GM13976 (cell line): ENCODE data around the gene TTLL11.

Experiments
- DNase-seq: peaks from one replicate; pipeline ENCODE4 v3.0.0; 2012; ENCODE audit warnings: low spot score
- in situ Hi-C: fragments of 300-500 bp; cut with MboI; formaldehyde crosslinking; loops from one replicate; pipeline ENCODE4 v1.12.0; 2022; ENCODE audit warnings: low sequenced_read_pairs, mixed read lengths, inconsistent platforms; ENCODE audit not compliant: unreplicated experiment
- TF ChIP-seq, protein P1 (sequence below): IDR thresholded peaks from 2 replicates; pipeline ENCODE4 v1.5.1; 2012; ENCODE audit warnings: borderline replicate concordance, mild to moderate bottlenecking; ENCODE audit not compliant: insufficient read depth; ENCODE audit errors: extremely low read depth, missing control alignments, control extremely low read depth

The TTLL11 gene

DNA sequence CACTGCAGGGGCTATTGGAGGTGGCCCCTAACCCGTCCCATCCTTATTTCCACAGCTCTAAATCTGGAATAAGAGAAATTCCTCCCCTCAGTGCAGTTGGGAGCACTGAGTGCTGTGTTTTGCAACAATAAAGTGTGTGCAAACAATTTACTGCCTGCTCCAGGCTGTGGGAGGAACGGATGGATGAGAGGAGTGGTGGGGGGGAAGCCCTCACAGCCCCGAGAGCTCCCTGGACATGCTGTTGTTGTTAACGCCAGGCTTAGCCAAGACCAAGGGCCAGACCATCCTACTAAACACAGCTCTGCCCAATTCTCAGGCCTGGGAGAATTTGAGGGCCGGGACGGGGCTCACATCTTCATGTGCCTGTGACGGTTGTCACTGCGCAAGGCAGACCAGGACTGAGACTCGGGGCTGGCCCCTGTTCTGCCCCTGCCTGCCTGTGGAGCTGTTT, 241.4 kb downstream of the TTLL11 start:
- in situ Hi-C loops, result no loop called here
- no peak for DNase-seq
- TF ChIP-seq, protein P1, sequence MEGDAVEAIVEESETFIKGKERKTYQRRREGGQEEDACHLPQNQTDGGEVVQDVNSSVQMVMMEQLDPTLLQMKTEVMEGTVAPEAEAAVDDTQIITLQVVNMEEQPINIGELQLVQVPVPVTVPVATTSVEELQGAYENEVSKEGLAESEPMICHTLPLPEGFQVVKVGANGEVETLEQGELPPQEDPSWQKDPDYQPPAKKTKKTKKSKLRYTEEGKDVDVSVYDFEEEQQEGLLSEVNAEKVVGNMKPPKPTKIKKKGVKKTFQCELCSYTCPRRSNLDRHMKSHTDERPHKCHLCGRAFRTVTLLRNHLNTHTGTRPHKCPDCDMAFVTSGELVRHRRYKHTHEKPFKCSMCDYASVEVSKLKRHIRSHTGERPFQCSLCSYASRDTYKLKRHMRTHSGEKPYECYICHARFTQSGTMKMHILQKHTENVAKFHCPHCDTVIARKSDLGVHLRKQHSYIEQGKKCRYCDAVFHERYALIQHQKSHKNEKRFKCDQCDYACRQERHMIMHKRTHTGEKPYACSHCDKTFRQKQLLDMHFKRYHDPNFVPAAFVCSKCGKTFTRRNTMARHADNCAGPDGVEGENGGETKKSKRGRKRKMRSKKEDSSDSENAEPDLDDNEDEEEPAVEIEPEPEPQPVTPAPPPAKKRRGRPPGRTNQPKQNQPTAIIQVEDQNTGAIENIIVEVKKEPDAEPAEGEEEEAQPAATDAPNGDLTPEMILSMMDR, result no peak

- no peak for DNase-seq
- TF ChIP-seq, protein P1, result no peak
- in situ Hi-C loops, result no loop called here
Measured at GRCh38 chr9:121850366-121850765, 242.7 kb downstream of the TTLL11 start.

DNA sequence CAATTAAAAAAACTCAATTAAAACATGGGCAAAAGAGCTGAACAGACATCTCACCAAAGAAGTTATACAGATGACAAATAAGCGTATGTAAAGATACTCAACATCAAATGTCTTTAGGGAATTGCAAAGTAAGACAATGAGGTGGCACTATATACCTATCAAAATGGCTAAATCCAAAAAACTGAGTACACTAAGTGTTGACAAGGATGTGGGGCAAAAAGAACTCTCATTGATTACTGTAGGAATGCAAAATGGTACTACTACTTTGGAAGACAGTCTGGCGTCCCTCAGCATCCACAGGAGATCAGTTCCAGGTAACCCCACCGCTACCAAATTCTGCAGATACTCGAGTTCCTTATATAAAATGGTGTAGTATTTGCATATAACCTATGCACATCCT, 243.6 kb downstream of the TTLL11 start:
- in situ Hi-C loops, result no loop called here
- DNase-seq, result no peak
- TF ChIP-seq, protein P1, result no peak

GRCh38 chr9:121844562-121844961, 248.5 kb downstream of the TTLL11 start:
- TF ChIP-seq, protein P1, result no peak
- in situ Hi-C loops, result no loop called here

GRCh38 chr9:121844098-121844497, 249.0 kb downstream of the TTLL11 start:
- in situ Hi-C loops, result no loop called here

More at GRCh38 chr9:121844562-121844961, 248.5 kb downstream of the TTLL11 start:
- DNase-seq, result no peak

GRCh38 chr9:121842612-121842978, 250.5 kb downstream of the TTLL11 start:
- DNase-seq, result no peak
- TF ChIP-seq, protein P1, result no peak
- in situ Hi-C loops, result no loop called here

More at GRCh38 chr9:121844098-121844497, 249.0 kb downstream of the TTLL11 start:
- DNase-seq, result no peak
- TF ChIP-seq, protein P1, result no peak

DNA sequence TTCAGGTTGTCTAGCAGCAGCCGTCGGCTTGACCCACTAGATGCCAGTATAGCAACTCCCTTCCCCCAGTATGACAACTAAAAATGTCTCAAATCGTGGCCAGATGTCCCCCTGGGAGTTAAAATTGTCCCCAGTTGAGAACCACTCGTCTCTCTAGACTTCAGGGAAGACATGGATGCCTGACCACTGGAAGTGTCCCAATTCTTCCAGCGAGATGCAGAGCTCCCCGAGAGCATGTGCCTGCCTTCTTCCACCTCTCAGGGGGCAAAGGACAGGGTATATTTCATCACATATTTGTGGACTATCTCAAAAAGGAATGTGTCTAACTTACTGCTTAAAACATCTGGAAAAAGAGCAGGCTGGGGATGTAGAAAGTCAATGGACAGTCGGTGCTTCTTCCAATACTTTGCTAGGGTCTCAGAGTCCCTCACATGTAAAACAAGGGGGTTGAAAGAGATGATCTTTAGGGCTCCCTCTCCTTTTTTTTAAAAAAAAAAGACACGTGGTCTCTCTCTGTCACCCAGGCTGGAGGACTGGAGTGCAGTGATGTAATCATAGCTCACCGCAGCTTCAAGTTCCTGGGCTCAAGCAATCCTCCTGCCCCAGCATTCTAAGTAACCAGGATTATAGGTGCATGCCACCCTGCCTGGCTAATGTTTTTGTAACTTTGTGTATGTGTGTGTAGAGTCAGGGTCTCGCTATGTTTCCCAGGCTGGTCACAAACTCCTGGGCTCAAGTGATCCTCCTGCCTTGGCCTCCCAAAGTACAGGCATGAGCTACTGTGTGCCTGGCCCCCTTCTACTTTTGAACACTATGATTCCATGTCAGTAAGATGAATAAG, 251.1 kb downstream of the TTLL11 start:
- TF ChIP-seq, protein P1, result no peak
- DNase-seq, result no peak
- in situ Hi-C loops, result no loop called here
